ENCODE measurements around the gene LAPTM5.
"Not testable (repeated sequence)": the region's sequence is repeated elsewhere in the genome, so short reads cannot be mapped to it uniquely, and the experiment has no call there.

The LAPTM5 gene

DNA sequence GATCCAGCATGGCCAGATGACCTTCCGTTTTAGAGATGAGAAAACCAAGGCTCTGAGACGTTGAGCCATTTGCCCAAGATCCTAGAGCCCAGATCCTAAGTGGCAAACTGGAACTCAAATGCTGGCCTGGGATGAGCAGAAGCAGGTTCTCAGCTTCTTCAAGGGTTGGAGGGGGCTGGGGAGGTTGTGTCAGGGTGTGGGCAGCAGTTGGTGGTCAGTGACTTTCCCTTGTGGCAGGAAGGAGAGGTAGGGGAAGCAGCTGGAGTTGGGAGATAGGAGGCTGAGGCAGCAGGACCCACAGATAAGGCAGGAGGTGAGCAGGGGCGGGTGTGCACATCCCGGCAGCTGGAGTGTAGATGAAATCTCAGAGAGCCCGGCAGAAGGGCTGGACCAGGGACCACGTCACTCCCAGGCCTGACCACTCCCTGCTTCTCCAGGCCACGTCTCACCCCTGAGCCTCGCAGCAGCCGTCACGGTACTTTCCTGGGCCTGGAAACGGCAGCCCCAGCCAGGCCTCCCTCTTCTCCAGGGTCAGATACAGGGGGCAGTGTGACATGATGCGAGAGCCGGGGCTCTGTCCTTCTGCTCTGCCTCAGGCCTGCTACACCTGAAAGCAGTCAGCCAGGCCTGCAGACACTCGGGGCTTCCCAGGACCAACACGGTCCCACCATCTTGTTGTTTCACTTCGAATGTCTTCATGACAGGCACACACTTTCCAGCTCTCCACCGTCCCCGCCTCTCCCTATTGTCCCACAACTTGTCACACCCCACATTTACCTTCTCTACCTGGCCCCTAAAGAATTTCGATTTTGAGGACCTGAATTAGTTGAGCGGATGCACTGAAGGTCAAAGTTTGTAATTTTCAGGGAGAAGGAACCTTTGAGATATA lies 11.5 kb upstream of the LAPTM5 start:
- FAIRE-seq, result no peak

DNA sequence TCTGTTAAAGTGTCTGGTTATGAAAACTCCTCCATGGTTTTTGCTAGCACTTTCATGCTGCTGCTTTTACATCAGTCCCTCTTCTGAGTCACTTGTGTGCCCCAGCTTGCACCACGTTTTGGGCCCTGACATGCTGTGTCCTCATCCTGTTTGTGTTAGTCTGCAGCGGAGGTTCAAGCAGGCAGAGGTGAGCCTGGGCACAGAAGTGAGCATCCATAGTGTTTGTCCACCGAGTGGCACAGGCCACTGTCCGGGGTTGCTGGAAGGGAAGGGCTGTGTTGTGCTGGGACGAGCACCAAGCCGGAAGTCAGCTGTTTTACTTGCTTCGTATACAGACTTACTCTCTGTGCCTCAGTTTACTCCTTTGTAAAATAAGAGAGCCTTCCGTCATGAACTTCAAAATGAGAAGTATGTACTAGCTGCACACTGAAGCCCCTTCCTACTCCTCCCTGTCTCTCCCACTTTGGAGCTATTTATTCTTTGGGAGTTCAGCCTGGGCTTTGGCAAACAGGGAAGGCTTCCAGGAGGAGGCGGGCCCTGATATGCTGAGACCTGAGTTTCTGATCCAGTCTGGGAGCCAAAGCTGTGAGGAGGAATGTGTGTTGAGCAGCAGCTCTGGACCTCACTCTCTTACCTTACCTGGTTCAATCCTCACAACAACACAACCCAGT lies 10.7 kb upstream of the LAPTM5 start:
- no peak for FAIRE-seq

DNA sequence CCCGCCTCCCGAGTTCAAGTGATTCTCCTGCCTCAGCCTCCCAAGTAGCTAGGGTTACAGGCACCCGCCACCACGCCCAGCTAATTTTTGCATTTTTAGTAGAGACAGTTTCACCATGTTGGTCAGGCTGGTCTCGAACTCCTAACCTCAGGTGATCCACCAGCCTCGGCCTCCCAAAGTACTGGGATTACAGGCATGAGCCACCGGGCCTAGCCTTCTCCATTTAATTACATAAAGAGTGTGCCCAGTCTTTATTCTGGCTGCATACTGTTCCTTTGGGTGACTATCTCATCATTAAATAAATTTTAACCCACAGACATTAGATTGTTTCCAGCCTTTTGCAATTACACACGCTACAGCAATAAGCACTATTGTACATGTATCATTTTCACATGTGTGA lies 9.4 kb upstream of the LAPTM5 start:
- not testable (repeated sequence) for FAIRE-seq

DNA sequence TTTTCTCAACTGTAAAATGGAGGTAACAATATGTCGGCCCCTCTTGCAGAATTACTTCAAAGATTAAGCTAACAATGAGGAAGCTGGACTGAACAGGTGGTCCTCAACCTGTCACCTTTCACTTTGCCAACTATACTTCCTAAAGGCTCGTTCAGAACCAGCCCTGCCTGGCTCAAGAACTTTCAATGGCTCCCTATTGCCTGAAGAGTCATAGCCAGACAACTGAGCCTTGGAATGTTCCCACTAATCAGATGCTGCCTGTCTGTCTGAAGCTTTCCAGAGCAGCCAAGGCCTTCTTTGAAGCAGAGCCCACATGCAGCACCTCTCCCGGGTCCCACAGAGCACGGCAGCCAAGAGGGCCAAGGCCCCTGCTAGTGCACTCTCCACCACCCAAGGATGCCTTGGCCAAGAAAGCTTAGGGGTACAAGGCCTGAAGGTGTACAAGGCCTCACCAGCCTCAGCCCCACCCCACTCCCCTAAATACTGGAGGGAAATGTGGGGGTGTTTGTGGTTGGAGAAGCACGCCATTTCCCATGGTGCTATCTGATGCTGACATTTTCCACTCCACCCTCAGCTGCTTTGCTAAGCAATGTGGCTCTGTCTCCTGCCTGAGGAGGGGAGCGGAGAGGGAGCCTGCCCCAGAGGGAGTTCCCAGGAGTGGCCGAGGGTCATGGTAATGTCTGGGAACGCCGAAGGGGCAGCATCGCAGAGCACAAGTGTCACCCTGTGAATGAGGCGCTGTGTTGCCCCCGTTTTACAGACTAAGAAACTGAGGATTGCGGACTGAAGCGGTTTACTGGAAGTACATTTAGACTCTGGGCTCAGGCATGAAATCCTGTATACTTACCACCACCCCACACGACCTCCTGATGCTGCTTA lies 8.2 kb upstream of the LAPTM5 start:
- no peak for FAIRE-seq

DNA sequence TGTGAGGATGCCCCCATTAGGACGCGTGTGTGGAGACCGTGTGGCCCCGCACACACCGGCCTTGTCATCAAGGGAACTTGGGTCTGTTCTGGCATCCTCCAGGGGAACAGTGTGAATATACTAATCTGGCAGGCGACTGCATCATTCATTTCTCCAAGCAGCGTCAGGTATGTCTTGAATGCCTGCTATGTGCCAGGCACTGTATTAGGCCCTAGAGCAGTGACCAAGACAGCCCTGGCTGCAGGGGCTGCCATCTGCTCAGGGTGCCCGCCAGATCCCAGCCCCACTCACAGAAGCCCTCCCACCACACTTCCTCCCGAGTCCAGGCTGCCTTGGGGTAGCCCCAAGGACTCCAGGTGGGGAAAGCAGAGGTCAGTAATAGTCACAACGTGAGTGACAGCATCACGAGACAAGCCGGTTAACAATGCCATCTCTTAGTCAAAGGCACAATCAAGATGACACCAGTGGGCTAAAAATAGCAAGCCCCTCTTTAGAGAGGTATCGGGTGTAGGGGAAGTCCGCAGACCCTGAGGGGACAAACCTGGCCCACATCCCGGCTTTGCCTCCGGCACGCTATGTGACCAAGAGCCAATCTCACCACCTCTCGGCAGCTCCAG lies 7.5 kb upstream of the LAPTM5 start:
- FAIRE-seq, result no peak

DNA sequence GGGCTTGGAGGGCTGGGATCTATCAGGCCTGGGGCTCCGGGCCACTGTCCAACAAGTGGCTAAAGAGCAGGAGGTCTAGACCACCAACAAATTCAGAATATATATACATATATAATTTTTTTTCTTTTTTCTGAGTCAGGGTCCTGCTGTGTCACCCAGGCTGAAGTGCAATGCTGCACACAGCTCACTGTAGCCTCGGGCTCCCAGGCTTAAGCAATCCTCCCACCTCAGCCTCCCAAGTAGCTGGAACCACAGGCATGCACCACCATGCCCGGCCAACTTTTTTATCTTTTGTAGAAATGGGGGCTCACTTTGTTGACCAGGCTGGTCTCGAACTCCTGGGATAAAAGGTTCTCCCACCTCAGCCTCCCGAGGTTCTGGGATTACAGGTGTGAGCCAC lies 6.8 kb upstream of the LAPTM5 start:
- no peak for FAIRE-seq

DNA sequence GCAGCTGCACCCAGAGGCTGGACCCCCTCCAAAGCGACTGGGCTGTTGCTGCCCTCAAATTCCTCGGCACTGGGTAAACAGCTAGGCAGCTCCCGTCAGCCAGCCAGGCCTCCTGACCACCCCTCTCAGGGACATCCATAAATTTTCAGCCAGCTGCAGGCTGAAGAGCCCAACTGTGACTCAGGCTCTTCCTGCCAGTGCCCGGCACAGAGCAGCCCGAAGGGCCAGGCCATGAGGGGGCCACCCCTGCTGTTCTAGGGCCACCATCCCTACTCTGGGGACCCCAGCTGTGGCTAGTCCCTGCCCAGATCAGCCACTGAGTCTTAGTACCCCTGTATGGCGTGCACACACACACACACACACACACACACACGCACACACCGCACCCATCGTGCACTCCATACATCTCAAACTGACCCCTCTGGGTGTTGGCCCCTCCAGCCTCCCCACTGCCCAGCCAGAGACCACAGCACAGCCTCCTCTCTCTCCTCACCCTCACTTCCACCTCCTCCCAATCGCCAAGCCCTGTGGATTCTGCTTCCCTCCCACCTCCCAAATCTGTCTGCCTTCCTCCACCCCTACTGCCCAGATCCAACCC lies 6.2 kb upstream of the LAPTM5 start:
- FAIRE-seq, result no peak

DNA sequence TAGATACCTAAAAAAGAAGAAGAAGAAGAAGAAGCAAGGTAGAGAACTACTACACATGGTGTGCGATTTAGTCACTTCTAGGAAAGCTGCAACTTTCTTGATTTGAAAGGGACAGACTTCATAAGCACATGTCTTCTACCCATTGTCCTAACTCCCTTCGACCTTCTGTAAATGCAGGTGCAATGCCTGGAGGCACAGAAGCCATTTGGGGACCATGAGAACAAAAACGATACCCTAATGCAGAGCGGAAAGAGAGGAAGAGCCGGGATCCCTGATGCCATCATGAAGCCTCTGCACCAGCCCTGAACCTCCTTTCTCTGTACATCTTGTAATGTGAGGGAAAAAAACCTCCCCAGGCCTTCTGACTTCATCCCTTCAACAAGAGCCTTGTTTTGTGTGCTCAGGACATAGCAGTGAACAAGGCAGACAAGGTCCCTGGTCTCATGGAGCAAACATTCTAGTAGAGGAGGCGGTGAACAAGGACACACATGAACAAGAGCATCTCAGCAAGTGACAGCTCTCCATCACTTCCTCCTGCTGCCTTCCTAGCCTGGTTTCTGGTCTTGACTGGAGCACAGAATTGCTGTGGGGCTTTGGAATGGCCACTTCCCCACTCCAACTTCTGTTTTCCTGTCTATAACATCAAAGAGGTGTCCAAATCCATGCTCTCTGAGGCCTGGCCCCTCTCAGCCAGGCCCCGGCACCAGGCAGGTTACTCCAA lies 5.5 kb upstream of the LAPTM5 start:
- FAIRE-seq, result no peak

DNA sequence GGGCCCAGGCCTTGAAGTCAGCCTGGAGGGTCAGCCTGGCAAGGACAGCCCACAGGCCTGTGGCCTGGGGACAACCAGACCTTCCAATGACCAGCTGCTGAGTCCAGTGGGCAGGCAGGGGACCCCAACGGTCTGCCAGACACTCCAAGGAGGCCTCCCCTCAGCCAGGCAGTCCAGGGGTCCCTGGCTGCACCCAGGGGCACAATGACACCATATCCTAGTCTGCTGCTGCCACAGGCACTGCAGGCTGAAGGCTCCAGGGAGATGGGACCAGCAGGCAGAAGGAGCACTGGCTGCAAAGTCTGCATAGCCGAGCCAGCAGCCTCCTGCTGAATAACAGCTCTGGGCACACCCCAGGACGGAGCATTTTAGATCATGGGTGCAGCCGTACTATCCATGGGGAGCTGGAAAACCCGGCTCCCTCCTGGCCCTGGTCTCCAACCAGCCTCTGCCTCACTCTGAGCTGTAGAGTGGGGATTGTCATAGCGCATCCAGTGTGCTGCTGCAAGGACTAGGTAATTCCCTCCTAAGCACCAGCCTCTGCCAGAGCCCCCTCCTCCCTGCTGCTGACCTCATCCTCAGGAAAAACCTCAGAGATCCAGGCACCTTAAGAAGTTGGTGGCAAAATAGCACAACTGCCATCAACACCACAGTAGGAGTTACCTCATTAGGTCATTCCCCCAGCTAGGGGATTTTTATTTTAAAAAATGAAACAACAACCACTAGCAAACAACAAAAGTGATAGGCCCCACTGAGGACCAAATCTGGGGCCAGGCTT lies 4.8 kb upstream of the LAPTM5 start:
- no peak for FAIRE-seq

DNA sequence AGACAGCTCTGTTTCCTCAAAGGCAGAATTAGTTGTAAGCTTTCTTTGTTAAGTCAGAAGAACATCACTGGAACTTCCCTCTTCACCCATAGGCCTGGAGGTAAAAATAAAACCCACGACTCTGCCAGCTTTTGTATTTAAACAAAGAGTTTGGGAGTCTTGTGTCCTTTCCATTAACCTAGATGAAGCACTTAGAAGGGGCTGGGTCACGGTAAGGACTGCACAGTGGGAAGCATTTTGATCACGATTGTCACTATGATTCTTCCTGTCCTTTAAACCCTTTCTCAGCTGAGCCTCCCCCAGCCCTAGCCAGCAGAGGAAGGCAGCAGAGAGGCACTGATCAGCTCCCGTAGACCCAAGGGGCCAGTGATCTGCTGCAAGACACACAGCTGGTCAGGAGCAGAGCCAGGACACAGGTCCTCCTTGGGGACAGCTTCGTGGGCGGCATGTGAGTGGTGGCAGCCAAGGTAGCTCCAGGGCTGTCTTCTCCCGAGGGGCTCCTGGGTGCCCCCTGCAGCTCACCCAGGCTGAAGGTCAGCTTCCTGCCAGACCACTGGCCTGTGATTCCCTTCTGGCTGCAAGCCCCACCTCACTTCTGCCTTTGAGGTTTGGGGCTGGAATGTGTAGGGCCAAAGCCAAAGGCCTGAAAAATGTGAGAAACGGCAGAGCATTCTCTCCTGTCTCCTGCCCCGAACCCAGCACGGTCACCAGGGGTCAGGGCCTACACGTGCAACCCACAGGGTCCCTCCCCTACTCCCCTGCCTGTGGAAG lies 4.0 kb upstream of the LAPTM5 start:
- FAIRE-seq, result no peak

DNA sequence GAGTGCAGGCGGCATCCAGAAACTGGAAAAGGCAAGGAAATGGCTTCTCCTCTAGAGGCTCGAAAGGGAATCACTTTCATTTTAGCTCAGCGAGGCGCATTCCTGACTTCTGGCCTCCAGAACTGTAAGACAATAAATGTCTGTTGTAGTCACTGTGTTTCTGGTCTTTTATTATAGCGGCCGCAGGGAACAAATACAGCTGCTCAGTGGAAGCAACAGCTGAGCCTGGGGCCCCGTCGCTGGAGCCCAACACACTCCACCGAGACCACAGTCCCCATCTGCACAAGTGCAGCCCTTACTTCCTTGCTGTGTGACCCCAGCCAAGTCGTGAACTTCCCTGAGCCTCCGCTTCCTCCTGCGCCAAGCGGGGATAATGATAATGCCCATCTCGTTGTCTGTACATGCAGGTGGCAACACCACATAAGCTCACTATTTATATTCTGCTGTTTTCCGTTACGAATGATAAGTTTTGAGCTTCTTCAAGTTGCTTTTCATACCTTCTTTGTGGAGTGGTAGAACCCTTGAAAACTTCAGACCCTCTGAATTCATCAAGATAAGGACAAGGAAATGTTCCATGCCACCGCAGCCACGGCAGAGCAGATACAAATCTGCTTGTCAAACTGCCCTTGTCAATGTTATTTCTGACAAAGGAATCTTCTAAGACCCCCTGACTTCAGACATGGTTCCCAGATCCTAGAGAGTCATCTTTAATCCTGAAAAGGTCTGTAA lies 3.2 kb upstream of the LAPTM5 start:
- FAIRE-seq, result no peak

DNA sequence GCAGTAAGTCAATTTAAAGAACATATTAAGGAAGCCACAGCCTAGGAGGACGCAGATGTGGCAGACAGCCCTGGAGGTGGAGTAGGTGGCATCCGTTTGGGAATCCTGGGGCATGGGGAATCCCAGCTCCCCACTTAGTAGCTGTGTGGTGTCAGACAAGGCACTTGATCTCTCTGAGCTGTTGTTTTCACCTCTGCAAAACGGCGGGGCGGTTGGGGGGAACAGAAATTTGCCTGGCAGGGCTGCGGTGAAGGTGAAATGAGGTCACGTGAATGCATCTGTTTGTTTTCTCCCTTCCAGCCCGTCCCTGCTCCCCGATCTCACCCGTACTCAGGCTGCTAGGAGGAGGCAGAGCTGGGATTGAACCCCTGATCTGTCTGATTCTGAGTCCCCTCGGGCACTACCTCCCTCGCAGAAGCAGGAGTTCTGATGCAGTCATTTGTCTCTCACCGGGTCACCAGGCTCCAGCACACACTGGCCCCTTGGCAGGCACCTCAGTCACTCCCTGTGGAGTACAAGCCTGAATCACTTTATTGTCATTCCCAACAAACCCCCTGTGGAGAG lies 2.2 kb upstream of the LAPTM5 start:
- FAIRE-seq, result no peak

DNA sequence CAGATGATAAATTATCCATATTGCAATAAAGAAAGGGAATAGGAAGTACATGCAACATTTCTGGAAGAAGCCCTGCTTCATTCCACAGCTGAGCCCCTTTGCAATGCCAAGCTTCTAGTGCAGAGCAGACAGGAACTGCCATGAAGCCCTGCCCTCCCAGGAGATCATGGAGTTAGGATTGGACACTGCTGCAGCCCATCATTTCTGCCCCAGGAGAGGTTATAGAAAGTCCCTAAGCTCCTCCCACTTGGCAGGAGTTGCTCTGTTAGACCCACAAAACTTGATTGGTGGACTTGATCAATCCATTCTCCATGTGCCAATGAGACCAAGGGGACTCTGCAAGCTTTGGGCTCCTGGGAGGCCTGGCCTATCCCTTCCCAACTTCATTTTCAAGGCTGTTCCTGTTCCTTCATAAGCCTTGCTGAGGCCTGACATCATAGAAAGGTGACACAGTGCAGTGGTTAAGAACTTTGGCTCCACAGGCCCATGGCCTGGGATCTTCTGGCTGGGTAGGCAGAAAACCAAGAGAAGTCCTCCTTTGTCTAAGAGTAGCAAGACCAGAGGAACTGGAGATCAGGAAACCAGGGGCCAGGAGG lies 1.3 kb upstream of the LAPTM5 start:
- no peak for FAIRE-seq

DNA sequence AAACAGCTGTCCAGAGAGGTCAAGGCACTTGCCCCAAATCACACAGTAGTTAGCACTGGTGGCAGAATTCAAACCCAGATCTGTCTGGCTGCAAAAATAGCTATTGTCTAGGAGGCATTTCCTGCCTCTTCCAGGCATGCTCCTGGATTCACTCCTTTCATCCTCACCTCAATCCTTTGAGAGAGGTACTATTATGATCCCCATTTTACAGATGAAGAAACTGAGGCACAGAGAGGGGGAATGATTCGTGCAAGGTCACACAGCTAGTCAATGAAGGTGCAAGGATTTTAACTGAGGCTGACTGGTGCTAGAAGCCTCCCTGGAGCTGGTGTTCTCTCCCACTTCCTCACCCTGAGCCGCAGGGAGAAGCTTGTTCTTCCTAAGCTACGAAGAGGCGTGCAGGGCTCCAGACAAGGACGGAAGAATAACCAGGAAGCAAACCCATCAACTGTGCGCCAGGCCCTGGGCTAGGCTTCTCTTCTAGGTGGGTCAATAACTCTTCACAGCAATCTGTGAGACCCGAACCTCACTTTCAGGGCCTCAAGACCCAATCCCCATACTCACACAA lies 631 bp upstream of the LAPTM5 start:
- FAIRE-seq, result no peak

DNA sequence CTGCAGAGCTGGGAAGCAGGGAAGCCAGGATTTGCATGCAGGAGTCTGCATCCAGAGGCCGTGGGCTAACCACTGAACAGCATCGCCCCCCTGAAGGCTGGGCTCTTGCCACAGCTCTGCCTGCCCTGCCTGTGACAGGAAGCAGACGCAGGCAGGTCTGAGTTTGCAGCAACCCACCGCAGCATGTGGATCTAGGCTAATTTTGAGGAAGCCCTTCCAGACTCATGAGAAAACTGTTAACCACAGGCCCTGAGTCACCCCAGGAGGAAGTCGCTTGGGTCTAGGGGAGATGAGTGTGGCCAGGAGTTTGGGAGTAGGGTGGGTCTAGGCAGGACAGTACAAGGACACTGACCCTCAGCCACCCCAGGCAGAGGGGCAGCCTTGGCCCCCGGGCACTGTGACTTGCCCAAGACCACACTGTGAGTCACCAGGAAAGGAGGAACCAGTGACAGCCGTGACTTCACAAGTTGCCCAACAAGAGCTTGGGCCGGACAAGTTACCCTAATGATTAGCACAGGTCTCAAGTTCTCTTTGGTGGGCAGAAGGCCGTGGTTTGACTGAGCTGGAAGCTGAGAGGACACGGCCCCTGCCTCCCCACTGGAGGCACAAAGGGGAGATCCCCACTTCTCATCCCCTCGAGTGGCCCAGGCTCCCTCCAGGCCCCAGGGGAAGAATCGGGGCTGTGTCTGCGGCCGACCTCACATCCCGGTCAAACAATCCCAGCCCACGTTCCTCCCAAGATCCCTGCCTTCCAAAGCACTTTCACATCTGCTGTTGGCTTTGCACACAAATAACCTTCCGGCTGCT lies 826 bp downstream of the LAPTM5 start:
- FAIRE-seq, result no peak

DNA sequence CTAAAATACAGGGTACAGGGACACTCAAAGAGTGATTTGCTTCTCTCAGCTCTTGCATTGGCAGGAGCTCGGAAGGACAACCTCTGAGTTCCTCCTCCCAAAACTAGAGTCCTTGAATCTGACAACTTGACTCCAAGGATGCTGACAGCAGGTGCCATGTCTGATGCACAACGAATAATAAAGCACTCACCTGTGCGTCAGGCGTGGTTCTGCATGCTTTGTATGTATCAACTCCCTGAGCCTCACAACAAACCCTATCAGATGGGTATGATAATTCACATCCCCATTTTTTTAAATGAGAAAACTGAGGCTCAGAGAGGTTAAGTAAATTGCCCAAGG lies 1.4 kb downstream of the LAPTM5 start:
- FAIRE-seq, result no peak

DNA sequence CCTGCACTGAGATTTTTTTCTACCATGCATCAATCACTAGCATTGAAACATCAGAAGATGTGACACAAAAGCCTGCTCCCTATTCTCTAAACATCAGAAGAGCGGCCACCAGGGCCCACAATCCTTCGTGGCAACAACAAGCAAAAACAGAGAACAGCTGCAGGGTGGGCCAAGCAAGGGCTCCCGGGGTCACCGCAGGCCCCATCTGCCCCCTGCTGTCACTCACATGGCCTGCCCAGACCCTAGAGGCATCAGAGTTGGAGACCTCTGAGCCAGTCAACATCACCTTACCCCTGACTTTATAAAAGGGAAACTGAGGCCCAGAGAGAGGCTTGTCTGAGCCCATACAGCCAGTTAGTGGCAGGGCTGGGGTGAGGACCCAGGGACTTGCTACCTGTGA lies 1.8 kb downstream of the LAPTM5 start:
- no peak for FAIRE-seq

DNA sequence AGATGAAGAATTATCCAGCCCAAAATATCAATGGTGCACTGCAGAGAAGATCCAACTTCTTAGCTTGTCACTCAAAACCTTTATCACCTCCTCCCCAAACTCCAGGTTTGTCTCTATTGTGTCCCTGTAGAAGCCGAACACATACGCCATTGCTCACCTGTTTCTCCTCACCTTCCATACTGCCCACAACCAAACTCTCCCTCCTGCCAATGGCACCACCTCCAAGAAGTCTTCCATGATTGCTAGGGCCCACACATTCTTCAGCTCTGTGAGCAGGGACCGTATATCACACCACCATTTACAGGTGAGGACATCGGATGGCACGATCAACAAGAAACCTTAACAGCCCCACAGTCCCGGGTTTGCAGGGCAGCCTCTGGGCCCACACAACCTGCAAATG lies 2.2 kb downstream of the LAPTM5 start:
- FAIRE-seq, result no peak

All from islet of Langerhans (tissue), 1 donor.